BLaER1 treated with 17β-estradiol and CSF1 and Interleukin-3, amounts not matched to agents 10 nM and 100 nM (cell line): ENCODE measurements around the gene RNF135.

Source experiments
- H3K27ac ChIP-seq, 11 experiments: shearing (Covaris generic); formaldehyde crosslinking; 2 replicates each; pipeline ENCODE4 v1.8.1; 2022
- H3K27me3 ChIP-seq, 11 experiments: shearing (Covaris generic); formaldehyde crosslinking; 2 replicates each; pipeline ENCODE4 v1.8.1; 2022
- H3K36me3 ChIP-seq, 11 experiments: shearing (Covaris generic); formaldehyde crosslinking; 2 replicates each; pipeline ENCODE4 v1.8.1; 2022
- H3K4me1 ChIP-seq, 10 experiments: shearing (Covaris generic); formaldehyde crosslinking; 2 replicates each; pipeline ENCODE4 v1.8.1; 2022
- H3K4me2 ChIP-seq, 11 experiments: shearing (Covaris generic); formaldehyde crosslinking; 2 replicates each; pipeline ENCODE4 v1.8.1; 2022
- H3K4me3 ChIP-seq, 10 experiments: shearing (Covaris generic); formaldehyde crosslinking; 2 replicates each; pipeline ENCODE4 v1.8.1; 2022
- H3K9ac ChIP-seq, 11 experiments: shearing (Covaris generic); formaldehyde crosslinking; 2 replicates each; pipeline ENCODE4 v1.8.1; 2022
- H3K9me3 ChIP-seq, 11 experiments: shearing (Covaris generic); formaldehyde crosslinking; replicated peaks in 1 of 11; 2 replicates each; pipeline ENCODE4 v1.8.1; 2022
- H4K20me1 ChIP-seq, 11 experiments: shearing (Covaris generic); formaldehyde crosslinking; 2 replicates each; pipeline ENCODE4 v1.8.1; 2022
- Cebpa-rat ChIP-seq, 11 experiments: shearing (Covaris generic); IDR thresholded peaks; 2 replicates each; pipeline ENCODE4 v1.8.1; 2022

RNF135 gene

GRCh38 chr17:30981531-30982519 is 11.0 kb downstream of the RNF135 start:
- H3K36me3 ChIP-seq: peaks cover 29 to 63% (median 42%) of the 10 kb centered on the region in 11 experiments
- TF ChIP-seq Cebpa-rat (IDR thresholded peaks at IDR 0.05): no peak
- no peak overlapping the region for H3K4me3 ChIP-seq
- H3K27ac ChIP-seq: peak overlapping the region in 2 of 11 experiments; percentile 17 to 57; a peak in 2 of 22 replicates
- H3K9ac ChIP-seq: peak overlapping the region in 1 of 11 experiments; percentile 37; a peak in 2 of 22 replicates
- H3K9me3 ChIP-seq: peaks cover 0 to 13% (median 8%) of the 10 kb centered on the region in 11 experiments; a peak in 8 of 22 replicates
- H3K4me2 ChIP-seq: peak overlapping the region in 2 of 11 experiments; percentile 23 to 24; a peak in 2 of 22 replicates
- H3K27me3 ChIP-seq: no peaks in the 10 kb centered on the region
- peaks cover 0 to 29% (median 0%) of the 10 kb centered on the region in 10 experiments; a peak in 2 of 20 replicates for H3K4me1 ChIP-seq
- peaks cover 0 to 64% (median 11%) of the 10 kb centered on the region in 11 experiments; a peak in 9 of 22 replicates for H4K20me1 ChIP-seq

DNA sequence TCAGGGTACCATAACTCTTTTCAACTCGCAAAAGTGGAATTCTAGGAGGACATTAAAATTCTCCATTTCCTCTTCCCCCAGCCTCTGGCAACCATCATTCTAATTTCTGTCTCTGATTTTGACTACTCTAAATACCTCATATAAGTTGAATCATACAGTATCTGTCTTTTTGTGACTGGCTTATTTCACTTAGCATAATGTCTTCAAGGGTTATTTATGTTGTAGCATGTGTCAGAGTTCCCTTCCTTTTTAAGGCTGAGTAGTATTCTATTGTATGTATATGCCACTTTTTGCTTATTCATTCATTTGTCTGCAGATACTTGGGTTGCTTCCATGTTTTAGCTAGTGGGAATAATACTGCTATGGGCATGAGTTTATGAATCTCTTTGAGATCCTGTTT is 12.0 kb downstream of the RNF135 start:
- H3K27ac ChIP-seq: no peak overlapping the region
- no peak for TF ChIP-seq Cebpa-rat (IDR thresholded peaks at IDR 0.05)
- H3K9me3 ChIP-seq: peaks cover 0 to 6% (median under 1%) of the 10 kb centered on the region in 11 experiments; a peak in 7 of 22 replicates
- H4K20me1 ChIP-seq: peaks cover 0 to 72% (median 15%) of the 10 kb centered on the region in 11 experiments; a peak in 10 of 22 replicates
- peaks cover 0 to 19% (median 0%) of the 10 kb centered on the region in 10 experiments; a peak in 2 of 20 replicates for H3K4me1 ChIP-seq
- H3K9ac ChIP-seq: no peak overlapping the region
- no peak overlapping the region for H3K4me3 ChIP-seq
- no peak overlapping the region for H3K4me2 ChIP-seq
- no peaks in the 10 kb centered on the region for H3K27me3 ChIP-seq
- peaks cover 37 to 63% (median 47%) of the 10 kb centered on the region in 11 experiments for H3K36me3 ChIP-seq

- H3K4me1 ChIP-seq: no peaks in the 10 kb centered on the region
- TF ChIP-seq Cebpa-rat (IDR thresholded peaks at IDR 0.05): no peak
- no peak overlapping the region for H3K4me2 ChIP-seq
- H3K36me3 ChIP-seq: peaks cover 73 to 100% (median 96%) of the 10 kb centered on the region in 11 experiments
- no peaks in the 10 kb centered on the region for H3K9me3 ChIP-seq
- no peak overlapping the region for H3K9ac ChIP-seq
- H3K4me3 ChIP-seq: no peak overlapping the region
- no peak overlapping the region for H3K27ac ChIP-seq
- peaks cover 0 to 88% (median 6%) of the 10 kb centered on the region in 11 experiments; a peak in 9 of 22 replicates for H4K20me1 ChIP-seq
- no peaks in the 10 kb centered on the region for H3K27me3 ChIP-seq
Observed at GRCh38 chr17:30990458-30990857, 19.6 kb downstream of the RNF135 start.

DNA sequence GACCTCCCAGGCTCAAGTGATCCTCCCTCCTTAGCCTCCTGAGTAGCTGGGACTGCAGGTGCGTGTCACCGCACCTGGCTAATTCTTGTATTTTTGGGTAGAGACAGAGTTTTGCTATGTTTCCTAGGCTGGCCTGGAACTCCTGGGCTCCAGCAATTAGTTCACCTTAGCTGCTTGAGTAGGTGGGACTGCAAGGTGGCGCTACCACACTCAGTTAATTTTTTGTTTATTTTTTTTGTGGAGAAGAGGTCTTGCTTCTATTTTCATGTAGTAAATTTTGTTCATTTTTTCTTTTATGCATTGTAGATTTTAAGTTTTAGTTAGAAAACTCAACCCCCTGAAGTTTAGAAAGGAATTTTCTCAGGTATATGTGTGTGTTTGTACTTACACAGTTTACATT is 21.7 kb downstream of the RNF135 start:
- no peak for TF ChIP-seq Cebpa-rat (IDR thresholded peaks at IDR 0.05)
- Histone ChIP-seq H3K27ac (no peak overlapping the region), H3K27me3 (no peaks in the 10 kb centered on the region), H3K9ac (no peak overlapping the region), H3K36me3 (peaks cover 67 to 100% (median 96%) of the 10 kb centered on the region in 11 experiments), H3K4me3 (no peak overlapping the region), H4K20me1 (peaks cover 0 to 88% (median 4%) of the 10 kb centered on the region in 11 experiments; a peak in 8 of 22 replicates), H3K4me1 (no peaks in the 10 kb centered on the region), H3K4me2 (no peak overlapping the region), H3K9me3 (no peaks in the 10 kb centered on the region)

DNA sequence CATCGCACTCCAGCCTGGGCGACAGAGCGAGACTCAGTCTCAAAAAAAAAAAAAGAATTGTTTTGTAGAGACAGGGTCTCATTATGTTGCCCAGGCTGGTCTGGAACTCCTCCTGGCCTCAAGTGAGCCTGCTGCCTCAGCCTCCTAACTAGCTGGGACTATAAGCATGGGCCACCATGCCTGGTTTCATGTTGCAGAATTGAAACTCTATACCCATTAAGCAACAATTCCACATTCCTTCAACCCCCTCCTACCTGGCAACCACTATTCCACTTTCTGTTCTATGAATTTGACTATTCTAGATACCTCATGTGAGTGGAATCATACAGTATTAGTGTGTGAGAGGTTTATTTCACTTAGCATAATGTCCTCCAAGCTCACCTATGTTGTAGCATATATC is 24.5 kb downstream of the RNF135 start:
- Histone ChIP-seq H3K9ac (no peak overlapping the region), H3K4me1 (no peaks in the 10 kb centered on the region), H3K9me3 (no peaks in the 10 kb centered on the region), H4K20me1 (peaks cover 0 to 92% (median 4%) of the 10 kb centered on the region in 11 experiments; a peak in 8 of 22 replicates), H3K27ac (no peak overlapping the region), H3K4me3 (no peak overlapping the region), H3K36me3 (peaks cover 73 to 100% (median 96%) of the 10 kb centered on the region in 11 experiments), H3K27me3 (no peaks in the 10 kb centered on the region), H3K4me2 (no peak overlapping the region)
- no peak for TF ChIP-seq Cebpa-rat (IDR thresholded peaks at IDR 0.05)

- H3K36me3 ChIP-seq: peaks cover 77 to 100% (median 97%) of the 10 kb centered on the region in 11 experiments
- H3K9ac ChIP-seq: no peak overlapping the region
- no peak overlapping the region for H3K4me2 ChIP-seq
- no peaks in the 10 kb centered on the region for H3K27me3 ChIP-seq
- H4K20me1 ChIP-seq: peaks cover 0 to 85% (median 0%) of the 10 kb centered on the region in 11 experiments; a peak in 8 of 22 replicates
- no peaks in the 10 kb centered on the region for H3K4me1 ChIP-seq
- H3K9me3 ChIP-seq: no peaks in the 10 kb centered on the region
- no peak overlapping the region for H3K27ac ChIP-seq
- no peak for TF ChIP-seq Cebpa-rat (IDR thresholded peaks at IDR 0.05)
- H3K4me3 ChIP-seq: no peak overlapping the region
Observed at GRCh38 chr17:30996486-30996885, 25.6 kb downstream of the RNF135 start.

- no peak for TF ChIP-seq Cebpa-rat (IDR thresholded peaks at IDR 0.05)
- H3K9ac ChIP-seq: no peak overlapping the region
- peaks cover 83 to 100% (median 98%) of the 10 kb centered on the region in 11 experiments for H3K36me3 ChIP-seq
Observed at GRCh38 chr17:30997270-30997669, 26.4 kb downstream of the RNF135 start.

GRCh38 chr17:30997842-30998241 is 27.0 kb downstream of the RNF135 start:
- no peaks in the 10 kb centered on the region for H3K27me3 ChIP-seq
- no peak for TF ChIP-seq Cebpa-rat (IDR thresholded peaks at IDR 0.05)

More at GRCh38 chr17:30997270-30997669, 26.4 kb downstream of the RNF135 start:
- Histone ChIP-seq H4K20me1 (peaks cover 0 to 77% (median 0%) of the 10 kb centered on the region in 11 experiments; a peak in 7 of 22 replicates), H3K27me3 (no peaks in the 10 kb centered on the region), H3K4me3 (no peak overlapping the region), H3K4me1 (no peaks in the 10 kb centered on the region), H3K9me3 (no peaks in the 10 kb centered on the region), H3K4me2 (no peak overlapping the region), H3K27ac (no peak overlapping the region)

DNA sequence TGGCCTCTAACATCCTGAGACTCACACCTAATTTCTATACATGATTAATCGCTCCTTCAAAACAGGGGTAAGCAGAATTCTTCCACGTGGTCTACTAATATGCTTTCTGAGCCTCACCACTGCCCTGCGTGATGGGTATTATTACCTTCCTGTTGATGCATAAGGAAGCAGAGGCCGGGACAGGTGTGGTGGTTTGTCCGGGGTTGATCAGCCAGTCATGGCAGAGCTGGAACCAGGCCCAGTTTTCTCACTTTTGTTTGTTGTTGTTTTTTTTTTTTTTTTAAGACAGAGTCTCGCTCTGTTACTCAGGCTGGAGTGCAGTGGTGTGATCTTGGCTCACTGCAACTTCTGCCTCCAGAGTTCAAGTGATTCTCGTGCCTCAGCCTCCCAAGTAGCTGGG is 31.2 kb downstream of the RNF135 start:
- TF ChIP-seq Cebpa-rat (IDR thresholded peaks at IDR 0.05): no peak

More at GRCh38 chr17:30997842-30998241, 27.0 kb downstream of the RNF135 start:
- no peak overlapping the region for H3K4me3 ChIP-seq
- no peaks in the 10 kb centered on the region for H3K9me3 ChIP-seq
- H3K4me2 ChIP-seq: no peak overlapping the region
- H3K27ac ChIP-seq: no peak overlapping the region
- peaks cover 0 to 72% (median 0%) of the 10 kb centered on the region in 11 experiments; a peak in 6 of 22 replicates for H4K20me1 ChIP-seq
- H3K4me1 ChIP-seq: no peaks in the 10 kb centered on the region
- peaks cover 84 to 100% (median 98%) of the 10 kb centered on the region in 11 experiments for H3K36me3 ChIP-seq
- no peak overlapping the region for H3K9ac ChIP-seq

More for the DNA sequence above, 31.2 kb downstream of the RNF135 start:
- Histone ChIP-seq H3K4me1 (peaks cover 0 to 12% (median 0%) of the 10 kb centered on the region in 10 experiments; a peak in 4 of 20 replicates), H4K20me1 (peaks cover 0 to 36% (median 0%) of the 10 kb centered on the region in 11 experiments; a peak in 5 of 22 replicates), H3K4me2 (no peak overlapping the region), H3K27me3 (peaks cover 0 to 9% (median 3%) of the 10 kb centered on the region in 11 experiments; a peak in 15 of 22 replicates), H3K36me3 (peaks cover 69 to 98% (median 89%) of the 10 kb centered on the region in 11 experiments), H3K9ac (no peak overlapping the region), H3K9me3 (peaks cover 0 to 7% (median 0%) of the 10 kb centered on the region in 11 experiments; a peak in 1 of 22 replicates), H3K27ac (no peak overlapping the region), H3K4me3 (no peak overlapping the region)
